ENCODE data around the gene KIF1A.
"Not testable (repeated sequence)": the region's sequence is repeated elsewhere in the genome, so short reads cannot be mapped to it uniquely, and the experiment has no call there.

KIF1A gene

DNA sequence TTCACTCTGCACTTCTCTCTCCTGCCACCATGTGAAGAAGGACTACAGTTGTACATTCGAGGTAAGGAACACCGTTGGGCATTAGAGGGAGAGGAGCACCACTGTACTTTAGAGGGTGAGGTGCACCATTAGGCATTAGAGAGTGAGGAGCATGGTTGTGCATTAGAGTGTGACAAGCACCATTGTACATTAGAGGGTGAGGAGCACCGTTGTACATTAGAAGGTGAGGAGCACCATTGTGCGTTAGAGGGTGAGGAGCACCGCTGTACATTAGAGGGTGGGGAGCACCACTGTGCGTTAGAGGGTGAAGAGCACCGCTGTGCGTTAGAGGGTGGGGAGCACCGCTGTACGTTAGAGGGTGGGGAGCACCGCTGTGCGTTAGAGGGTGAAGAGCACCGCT is 27.8 kb upstream of the KIF1A start:
- DNase-seq, result no peak

DNA sequence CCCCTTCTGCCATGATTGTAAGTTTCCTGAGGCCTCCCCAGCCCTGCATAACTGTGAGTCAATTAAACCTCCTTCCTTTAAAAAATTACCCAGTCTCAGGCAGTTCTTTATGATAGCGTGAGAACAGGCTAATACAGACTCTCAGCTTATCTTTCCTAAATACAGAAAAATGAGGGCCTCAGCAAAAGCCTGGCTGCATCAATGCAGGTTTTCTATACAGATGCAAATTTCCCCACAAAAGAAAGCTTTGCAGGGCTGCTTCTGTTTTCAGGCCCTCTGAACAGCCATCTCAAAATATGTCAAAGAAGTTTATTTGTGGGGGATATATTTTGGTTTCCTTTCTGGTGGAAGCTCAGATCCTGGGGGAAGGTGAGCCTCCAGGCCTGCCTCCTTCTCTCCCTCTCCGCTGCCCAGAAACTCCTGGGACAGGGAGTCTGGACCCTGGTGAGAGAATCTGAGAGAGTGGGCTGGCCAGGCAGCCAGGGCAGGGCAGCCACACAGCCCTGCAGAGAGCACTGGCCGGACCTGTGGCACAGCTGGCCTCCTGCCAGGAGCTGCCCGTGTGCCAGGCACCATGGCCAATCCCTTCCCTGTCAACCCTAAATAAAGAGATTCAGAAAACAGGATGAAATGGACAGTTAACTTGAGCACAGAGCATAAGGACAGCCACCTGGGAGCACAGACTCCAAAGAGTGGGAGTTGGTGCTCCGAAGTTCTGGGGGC is 27.0 kb upstream of the KIF1A start:
- no peak for DNase-seq

DNA sequence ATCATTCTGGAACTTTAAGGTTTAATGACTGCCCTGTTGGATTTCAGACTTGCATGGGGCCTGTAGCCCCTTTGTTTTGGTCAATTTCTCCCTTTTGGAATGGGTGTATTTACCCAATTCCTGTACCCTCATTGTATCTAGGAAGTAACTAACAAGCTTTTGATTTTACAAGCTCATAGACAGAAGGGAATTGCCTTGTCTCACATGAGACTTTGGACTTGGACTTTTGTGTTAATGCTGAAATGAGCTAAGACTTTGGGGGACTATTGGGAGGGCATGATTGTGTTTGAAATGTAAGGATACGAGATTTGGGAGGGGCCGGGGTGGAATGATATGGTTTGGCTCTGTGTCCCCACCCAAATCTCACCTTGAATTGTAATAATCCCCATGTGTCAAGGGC is 26.3 kb upstream of the KIF1A start:
- DNase-seq, result not testable (repeated sequence)

DNA sequence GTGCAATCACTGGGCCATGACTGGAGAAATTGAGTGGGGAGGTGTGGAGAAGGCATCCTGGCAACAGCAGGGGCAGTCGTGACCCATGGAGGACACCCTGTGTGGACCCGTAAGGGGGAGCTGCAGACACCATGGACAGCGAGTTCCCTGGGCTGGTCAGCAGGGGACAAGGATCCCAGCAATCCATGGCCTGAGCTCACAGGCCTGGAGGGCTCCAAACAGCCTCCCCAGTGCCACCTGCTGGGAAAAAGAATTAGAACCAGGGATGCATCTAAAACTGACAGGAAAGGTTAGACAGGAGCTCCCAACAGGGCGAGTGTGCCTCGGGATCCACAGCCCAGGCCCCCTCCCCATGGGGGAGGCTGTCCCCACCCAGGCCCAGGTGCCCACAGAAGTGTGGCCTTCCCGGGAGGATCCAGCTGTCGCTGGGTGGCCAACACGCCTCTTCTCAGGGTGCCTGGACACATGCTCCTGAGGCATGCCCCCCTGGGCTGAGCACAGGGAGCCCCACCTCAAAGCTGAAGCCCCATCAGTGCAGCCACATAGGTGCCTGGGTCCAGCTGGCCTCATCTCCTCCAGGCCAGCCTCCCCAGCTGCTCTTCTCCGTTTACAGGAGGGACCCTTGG is 20.5 kb upstream of the KIF1A start:
- no peak for DNase-seq

DNA sequence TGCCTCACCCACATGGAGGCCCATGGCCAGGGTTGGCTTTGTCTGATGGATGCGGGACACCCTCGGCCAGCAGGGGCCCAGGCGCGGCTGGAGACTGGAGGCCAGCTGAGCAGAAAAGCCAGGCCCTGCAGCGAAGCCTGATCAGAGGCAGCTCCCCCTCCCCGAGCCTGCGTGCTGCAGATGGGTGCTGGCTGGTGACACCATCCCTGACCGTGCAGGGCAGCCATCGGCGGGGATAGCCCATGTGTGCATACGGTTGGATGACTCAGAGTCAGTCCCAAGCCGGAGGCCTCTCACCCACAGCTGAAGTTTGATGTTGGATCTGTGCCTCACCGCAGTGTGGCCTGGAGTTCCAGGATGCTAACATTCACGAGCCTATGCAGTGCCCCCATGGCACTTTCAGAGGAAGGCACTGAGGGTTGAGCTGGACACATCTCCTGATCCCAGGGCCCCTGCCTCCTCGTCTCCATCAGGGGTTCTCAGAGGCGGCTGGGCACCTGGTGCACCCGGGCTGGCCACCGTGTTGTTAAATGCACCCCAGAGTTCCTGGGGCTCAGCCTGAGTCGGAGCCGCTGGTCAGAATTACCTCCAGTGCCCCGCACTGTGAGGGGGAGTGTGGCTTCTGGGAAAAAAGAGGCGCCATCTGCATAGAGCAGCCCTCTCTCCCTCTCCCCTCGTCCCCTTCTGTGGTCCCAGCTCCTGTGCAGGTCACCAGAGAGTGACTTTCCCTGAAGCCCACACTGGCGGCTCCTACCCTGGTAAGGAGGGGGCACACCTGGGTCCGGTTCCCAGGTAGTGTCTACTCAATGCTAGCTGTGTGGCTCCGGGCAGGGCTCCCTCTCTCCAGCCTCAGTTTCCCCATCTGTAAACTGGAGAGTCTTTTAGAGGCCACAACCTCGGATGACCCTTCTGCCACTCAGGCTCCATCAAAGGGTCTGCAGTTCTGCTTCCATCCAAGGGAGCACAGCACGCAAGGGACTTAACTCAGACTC is 19.4 kb upstream of the KIF1A start:
- DNase-seq, result no peak

DNA sequence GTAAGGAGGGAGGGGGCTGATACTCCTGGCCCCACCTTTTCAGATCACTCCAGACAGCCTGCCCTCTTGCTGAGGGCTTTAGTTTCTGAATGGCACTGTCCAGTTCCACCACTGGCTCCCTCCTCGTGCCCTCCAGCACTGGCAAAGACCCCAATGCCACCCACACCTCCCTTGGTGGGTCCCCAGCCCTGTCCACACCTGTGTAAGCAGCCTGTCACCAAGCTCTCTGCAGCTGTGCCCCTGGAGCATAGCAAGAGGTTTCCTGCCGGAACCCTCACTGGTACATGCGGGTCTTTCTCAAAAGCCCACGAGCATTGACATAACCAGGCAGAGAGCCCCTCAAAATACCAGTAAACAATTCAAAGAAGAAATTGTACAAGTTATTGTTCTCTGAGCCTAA is 17.6 kb upstream of the KIF1A start:
- no peak for DNase-seq

DNA sequence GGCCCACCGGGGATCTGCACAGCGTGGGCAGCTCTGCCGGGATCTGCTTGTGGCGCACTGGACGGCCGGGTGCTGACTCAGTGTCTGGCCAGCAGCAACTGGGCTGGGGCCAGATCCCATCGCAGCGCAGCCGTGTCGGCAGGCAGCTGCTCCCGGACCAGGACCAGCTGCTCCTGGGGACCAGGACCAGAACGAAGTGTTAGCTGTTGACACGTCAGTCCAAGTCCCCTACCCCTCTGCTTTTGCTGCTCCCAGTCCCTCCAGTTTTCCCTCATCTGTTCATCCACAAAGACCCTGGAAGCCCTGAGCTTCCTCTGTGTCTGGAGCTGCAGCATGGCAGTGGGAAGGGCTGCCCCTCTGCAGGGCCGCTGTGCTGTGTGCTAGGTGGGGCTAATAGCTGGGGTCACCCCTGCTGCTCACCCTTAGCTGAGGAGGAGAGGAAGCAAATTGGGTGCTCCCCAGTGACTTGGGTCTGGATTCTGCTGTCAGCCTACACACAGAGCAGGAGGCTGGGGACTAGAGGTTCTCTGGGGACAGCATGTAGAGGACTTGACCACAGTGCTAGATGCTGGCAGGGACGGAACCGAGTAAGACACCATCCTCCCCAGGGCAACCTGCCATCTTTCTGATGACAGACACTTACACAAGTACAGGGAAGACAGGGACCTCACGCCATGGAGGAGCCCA is 16.9 kb upstream of the KIF1A start:
- DNase-seq, result no peak

DNA sequence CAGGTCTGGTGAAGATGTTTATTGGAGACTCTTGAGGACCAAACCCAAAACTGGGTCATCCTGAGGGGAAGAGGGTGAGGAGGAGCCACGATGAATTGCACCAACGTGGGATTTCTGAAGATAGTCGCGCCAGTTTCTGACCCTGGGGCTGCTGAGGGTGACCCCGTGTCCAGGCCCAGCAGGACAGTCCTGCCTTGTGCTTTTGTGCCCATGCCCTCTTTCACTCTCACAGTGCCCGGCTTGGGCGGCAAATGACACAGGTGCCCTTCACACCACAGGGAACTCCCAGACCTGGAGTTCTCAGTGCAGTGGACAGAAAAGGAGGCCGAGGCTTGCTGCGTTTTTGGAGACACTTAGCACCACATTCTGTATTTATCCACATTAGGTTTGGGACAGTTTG is 15.5 kb upstream of the KIF1A start:
- no peak for DNase-seq

DNA sequence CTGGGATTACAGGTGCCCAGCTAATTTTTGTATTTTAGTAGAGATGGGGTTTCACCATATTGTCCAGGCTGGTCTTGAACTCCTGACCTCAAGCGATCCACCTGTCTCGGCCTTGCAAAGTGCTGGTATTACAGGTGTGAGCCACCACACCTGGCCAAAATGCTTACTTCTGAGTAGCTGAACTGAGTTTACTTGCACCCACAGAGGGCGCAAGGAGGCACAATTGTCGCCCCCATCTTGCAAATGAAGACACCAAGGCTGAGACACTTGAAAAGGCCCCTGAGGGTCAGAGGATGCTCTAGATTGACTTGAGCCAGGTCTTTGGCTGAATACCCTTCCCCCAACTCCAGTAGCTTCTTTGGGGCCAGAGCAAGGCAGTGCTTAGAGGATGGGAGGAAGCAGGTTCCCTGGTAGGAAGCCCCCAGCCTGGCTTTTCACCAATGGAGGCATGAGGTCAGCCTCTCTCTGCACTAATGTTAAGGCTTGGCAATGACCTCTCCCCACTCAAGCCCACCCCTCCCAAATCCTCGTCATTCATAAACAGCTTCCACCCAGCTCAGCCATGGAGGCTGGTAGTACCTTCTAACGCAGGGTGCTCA is 14.5 kb upstream of the KIF1A start:
- no peak for DNase-seq

DNA sequence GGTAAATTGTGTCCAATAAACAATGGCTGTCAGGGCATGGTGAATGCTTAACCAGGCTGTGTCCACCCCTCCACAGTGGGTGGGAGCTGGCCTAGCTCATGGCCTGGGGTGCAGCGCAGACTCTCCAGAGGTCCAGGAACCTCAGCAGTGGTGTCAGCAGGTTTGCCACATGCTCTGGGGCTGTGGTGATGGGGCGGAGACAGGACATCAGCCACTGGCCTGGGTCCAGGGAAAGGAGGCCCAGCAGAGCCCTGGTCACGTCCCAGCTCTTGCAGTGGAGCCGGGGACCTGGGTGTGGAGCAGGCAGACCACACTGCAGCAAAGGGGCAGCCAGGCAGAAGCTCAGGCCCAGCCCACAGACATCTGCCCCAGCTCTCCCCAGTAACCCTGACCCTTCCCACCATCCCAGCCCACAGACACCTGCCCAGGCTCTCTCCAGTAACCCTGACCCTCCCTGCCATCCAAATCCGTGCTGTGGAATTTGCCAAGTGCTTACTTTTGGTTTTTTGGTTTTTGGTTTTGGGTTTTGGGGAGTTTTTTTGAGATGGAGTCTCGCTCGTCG is 13.8 kb upstream of the KIF1A start:
- DNase-seq, result no peak

DNA sequence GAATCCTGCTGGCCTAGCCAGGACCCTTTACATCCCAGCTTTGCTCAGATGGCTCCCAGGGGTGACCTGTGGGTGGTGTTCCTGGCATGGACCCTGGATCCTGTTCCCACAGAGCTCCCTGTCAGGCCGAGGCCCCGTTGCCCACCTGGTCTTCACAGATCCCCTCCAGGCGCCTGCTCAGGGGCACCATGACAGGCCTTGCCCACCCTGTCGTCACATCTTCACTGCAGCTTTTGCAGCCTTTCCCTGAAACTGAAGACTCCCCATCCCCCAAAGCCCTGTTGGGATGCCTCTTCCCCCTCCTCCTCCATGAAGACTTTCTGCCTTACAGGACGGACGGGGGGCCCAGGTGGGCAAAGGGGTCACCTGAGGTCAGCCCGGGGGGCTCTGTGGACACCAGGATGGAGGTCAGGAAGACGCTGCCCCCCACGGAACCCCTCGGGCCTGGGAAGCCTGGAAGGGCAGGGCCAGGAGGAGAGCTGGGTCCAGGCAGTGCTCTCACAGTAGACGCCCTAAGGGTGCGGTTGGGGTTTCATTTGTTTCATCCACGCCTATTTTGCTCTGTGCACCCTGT is 13.0 kb upstream of the KIF1A start:
- DNase-seq, result no peak

DNA sequence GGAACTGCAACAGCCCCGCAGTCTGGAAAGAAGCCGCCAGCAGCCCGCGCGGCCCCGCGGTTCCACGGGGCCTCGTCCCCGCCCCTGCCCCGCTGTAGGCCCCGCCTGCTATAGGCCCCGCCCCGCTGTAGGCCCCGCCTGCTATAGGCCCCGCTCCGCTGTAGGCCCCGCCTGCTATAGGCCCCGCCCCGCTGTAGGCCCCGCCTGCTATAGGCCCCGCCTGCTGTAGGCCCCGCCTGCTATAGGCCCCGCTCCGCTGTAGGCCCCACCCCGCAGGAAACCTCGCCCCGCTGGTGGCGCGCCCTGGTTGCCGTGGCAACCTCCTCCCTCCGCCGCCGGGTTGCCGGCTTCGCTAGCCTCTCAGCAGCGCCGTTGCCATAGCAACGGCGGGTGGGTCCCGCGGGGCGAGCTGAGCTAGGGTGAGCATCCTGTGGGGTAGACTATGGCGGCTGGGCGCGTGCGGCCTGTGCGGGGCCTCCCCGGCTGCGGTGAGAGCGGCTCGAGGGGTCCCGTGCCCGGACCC is 12.2 kb upstream of the KIF1A start:
- DNase-seq, result peak; percentile 88

DNA sequence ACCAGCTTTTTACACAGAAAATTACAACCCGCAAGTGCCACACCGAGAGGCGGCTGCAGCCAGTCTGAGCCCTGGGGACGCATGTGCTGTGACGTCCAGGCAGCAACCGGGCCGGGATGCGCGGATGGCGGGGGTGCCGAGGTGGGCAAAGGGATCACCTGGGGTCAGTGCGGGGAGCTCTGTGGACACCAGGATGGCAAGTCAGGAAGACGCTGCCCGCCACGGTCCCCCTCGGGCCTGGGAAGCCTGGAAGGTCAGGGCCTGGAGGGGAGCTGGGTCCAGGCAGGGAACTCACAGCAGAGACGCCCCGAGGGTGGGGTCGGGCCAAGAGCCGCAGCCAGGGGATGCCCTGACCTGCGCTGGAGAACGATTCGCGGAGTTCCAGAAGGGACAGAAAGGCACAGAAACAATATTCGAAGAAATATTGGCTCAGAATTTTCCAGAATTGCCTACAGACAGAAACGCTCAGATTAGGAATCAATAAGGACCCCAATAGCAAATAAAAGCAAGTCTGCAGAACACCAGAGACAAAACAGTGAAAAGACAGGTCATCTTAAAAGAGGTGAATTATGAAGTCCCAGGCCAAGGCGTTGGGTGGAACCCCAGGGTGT is 11.7 kb upstream of the KIF1A start:
- no peak for DNase-seq

DNA sequence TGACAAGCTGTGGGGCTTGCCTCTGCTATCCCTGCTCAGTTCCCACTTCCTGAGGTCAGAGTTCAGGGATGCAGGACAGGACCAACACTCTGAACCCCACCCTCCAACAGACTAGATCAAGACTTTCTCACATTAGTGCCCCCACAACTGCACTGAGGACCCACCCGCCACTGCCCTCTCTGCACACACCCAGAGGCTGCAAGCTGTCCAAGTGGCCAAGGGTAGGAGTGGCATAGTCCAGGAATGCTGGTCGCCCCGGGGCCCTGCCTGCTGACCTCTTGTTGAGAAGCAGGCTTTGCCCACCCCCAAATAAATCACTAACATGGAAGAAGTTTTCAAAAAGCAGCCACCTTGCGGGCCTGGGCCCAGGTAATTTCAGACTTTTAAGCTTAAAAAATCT is 5.5 kb upstream of the KIF1A start:
- no peak for DNase-seq

DNA sequence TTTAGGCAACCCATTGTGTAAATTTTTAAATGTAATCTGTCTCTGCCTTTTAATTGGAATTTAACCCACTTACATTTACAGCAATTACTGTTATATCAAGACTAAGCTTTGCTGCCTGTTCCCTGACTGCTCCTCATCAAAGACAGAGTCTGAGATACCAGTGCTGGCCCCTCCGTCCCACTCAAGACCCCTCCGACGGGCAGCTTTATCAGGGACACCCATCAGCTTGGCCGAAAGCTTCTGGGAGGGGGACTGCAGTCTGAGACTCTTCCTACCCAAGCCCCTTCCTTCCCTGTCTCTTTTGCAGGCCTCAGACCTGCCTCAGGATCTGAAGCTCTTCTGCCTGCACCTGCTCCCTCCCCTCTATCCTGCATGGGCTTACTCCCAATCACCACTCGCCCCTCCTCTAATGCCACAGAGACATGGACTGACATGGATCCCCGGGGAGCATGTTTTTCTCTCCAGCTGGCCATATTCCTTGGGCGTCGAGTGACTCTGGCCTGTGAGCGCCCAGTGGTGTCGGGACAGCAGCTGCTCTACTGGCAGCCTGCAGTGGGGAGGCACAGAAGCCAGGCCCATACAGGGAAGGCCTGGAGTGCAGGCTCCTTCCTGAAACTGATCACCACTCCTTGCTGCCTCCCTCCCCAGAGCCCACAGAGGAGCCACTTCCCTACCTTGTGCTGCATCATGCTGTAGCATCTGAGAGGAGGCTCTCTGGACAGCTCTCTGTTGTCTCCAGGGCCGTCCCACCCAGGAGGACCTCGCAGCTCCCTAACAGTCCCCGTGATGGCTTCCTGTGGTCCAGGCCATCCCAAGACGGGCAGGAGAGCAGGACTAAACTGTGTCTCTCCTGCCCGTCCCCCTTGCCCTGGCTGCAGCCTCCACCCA is 3.7 kb upstream of the KIF1A start:
- no peak for DNase-seq

DNA sequence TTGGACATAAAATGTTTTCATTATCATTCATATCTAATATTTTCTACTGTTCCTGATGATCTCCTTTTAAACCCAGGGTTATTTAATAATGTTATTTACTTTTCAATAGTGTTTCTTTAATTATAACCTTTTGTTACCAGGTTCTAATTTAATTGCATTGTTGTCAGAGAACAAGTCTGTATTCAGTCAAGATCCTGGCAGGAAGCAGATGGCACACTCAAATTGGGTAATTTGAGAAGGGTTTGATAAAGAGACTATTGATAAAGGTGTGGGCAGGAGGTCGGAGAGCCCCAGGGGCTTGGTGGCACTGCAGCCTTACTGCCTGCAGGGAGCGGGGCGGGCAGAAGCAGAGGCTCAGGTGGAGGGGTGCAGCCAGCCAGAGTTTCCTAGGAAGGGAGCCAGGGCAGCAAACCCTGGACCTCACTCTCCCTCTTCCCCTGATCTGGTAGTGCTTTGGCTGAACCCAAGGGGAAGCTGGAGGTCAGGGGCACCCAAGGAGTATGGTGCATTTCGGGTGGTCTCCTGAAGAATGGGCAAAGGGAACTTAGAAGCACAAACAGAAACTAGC is 2.3 kb upstream of the KIF1A start:
- DNase-seq, result peak; percentile 91

DNA sequence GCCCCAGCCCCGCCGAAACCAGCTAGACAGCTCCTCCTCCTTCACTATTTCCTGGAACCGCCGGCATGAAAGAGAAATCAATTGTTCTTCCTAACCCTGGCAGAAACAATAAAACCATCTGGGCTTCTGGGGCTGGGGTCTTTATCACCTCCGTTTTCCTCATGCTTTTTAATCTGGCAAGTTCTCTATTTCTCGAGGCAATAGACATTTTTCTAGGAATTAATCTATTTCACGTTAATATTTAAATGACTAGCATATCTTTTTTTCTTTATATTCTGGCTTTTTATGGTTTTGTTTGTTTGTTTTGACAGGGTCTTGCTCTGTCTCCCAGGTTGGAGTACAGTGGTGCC is 1.4 kb upstream of the KIF1A start:
- DNase-seq, result peak; percentile 35

DNA sequence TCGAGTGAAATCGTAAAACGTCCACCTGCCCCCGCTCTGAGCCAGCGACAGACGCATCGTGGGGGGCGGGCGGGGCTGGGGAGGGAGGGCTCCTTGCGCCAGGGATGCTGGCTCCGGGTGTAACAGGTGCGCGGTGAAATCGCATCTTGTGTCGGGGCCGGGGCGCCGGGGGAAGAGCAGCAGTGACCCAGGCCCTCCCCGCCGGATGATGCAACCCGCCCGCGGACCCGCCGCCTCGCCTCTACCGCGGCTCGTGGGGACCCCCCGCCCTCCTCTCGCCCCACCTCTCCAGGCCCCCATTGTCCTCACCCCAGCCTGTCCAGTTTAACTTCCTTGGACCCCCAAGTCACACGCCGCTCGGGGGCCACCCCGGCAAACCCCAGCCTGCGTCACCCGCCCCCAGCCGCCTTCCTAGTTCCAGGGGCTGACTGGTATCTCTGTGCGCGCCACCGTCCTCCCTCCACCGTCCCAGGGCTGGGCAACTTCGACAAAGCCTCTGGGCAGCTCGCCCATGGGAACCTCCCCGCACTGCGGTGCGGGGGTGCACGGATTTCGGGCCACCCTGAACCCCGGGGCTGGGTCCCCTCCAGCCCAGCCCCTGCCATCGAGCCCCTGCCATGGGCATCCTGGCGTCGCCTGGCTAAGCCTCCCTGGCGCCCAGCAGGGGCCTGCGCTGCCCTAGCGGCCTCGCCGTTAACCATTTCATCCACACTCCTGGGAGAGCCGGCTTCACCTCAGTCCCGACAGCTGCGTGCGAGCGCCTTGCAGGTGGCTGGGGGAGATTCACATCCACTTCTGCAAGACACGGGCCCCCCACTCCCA is 799 bp upstream of the KIF1A start:
- peak; percentile 51 for DNase-seq

Data from NCI-H1417 treated with DMSO at 0.1 percent for 48 hours (cell line).